ENCODE measurements around the gene MSRB2.

- TF ChIP-seq REST (IDR thresholded peaks at IDR 0.05; ENCODE audit: insufficient read depth in 1 of 2, low read depth in 2 of 2, low read length in 2 of 2) = no peak
- no peak for TF ChIP-seq TAF1 (IDR thresholded peaks at IDR 0.05; ENCODE audit: borderline replicate concordance, insufficient read depth, low read length)
- TF ChIP-seq POLR2AphosphoS5 (IDR thresholded peaks at IDR 0.05; ENCODE audit: low read depth, low read length) = no peak
- no peak for TF ChIP-seq SIN3A (IDR thresholded peaks at IDR 0.05; ENCODE audit: borderline replicate concordance, insufficient read depth, low read length)
These were observed 27.2 kb upstream of the MSRB2 start for GRCh38 chr10:23067939-23068775.

Data from PFSK-1 (cell line).